Coronary artery (tissue), 2 donors: Measurements from ENCODE around the gene SEMA3E.
"Not testable (repeated sequence)": the region's sequence is repeated elsewhere in the genome, so short reads cannot be mapped to it uniquely, and the experiment has no call there.

Experiments
- DNase-seq: peaks from one replicate; pipeline ENCODE4 v3.0.0-alpha.2; 2017; ENCODE audit warnings: low spot score
- H3K27ac ChIP-seq, 2 donors: fragments of 200-600 bp; sonication (generic); one replicate each; pipeline ENCODE4 v1.5.1; 2016 to 2019
- H3K4me3 ChIP-seq: fragments of 200-600 bp; sonication (generic); 2 replicates; pipeline ENCODE4 v1.5.1; 2016; ENCODE audit warnings: mild to moderate bottlenecking, moderate library complexity
- CTCF ChIP-seq: fragments of 200-600 bp; sonication (generic); IDR thresholded peaks from one replicate; pipeline ENCODE4 v1.5.1; 2019; ENCODE audit warnings: antibody characterized with exemption

SEMA3E gene

GRCh38 chr7:83689855-83690254, 40.9 kb upstream of the SEMA3E start:
- TF ChIP-seq CTCF, result no peak
- Histone ChIP-seq H3K27ac (no peak overlapping the region), H3K4me3 (no peak overlapping the region)
- no peak for DNase-seq

GRCh38 chr7:83686416-83686815, 37.5 kb upstream of the SEMA3E start:
- TF ChIP-seq CTCF, result no peak
- H3K27ac ChIP-seq, result no peak overlapping the region
- DNase-seq, result no peak
- no peak overlapping the region for H3K4me3 ChIP-seq

DNA sequence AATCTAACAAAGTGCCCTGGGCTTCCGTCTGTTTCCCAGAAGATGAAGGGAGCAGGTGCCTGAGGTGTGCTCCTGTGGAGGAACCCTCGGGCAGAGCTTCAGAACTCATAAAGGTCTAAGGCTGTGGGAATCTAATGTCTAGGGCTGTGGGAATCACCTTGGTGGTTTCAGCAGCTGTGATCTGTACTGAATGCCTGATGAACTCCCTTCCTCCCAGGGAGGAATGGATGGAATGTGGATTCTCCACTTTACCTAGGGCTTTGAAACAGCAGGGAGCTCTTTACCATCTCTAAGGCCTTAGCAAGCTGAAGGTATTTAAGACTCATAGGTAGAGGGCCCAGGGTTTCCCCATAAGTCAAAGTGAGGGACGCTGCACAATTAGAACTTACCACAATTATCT, 36.0 kb upstream of the SEMA3E start:
- TF ChIP-seq CTCF, result no peak
- Histone ChIP-seq H3K27ac (no peak overlapping the region), H3K4me3 (no peak overlapping the region)
- no peak for DNase-seq

- TF ChIP-seq CTCF, result no peak
- Histone ChIP-seq H3K27ac (no peak overlapping the region), H3K4me3 (no peak overlapping the region)
- DNase-seq, result no peak
Measured at GRCh38 chr7:83681200-83681778, 32.4 kb upstream of the SEMA3E start.

GRCh38 chr7:83677180-83677866, 28.4 kb upstream of the SEMA3E start:
- DNase-seq, result no peak
- no peak overlapping the region for H3K27ac ChIP-seq
- no peak overlapping the region for H3K4me3 ChIP-seq
- TF ChIP-seq CTCF, result no peak

- DNase-seq, H3K4me3 ChIP-seq, H3K27ac ChIP-seq: not testable (repeated sequence)
Measured at GRCh38 chr7:83673291-83673690, 24.4 kb upstream of the SEMA3E start.

GRCh38 chr7:83672157-83672556, 23.2 kb upstream of the SEMA3E start:
- Histone ChIP-seq H3K4me3 (no peak overlapping the region), H3K27ac (no peak overlapping the region)
- no peak for TF ChIP-seq CTCF
- no peak for DNase-seq
